Fibroblast of pulmonary artery (primary cell): ENCODE data around the gene GPSM1.

Source experiments
- DNase-seq: peaks from one replicate; pipeline ENCODE4 v3.0.0-alpha.2; 2010; ENCODE audit warnings: low read depth
- H3K4me3 ChIP-seq: replicated peaks from 2 replicates; pipeline ENCODE4 v1.5.1; 2011; ENCODE audit warnings: low read depth, mild to moderate bottlenecking, control low read depth, low read length, moderate library complexity
- TF ChIP-seq, protein P1 (sequence below): IDR thresholded peaks from 2 replicates; pipeline ENCODE4 v1.5.1; 2011; ENCODE audit warnings: mild to moderate bottlenecking, control low read depth, low read length, inconsistent platforms; ENCODE audit errors: missing control alignments

Gene GPSM1

DNA sequence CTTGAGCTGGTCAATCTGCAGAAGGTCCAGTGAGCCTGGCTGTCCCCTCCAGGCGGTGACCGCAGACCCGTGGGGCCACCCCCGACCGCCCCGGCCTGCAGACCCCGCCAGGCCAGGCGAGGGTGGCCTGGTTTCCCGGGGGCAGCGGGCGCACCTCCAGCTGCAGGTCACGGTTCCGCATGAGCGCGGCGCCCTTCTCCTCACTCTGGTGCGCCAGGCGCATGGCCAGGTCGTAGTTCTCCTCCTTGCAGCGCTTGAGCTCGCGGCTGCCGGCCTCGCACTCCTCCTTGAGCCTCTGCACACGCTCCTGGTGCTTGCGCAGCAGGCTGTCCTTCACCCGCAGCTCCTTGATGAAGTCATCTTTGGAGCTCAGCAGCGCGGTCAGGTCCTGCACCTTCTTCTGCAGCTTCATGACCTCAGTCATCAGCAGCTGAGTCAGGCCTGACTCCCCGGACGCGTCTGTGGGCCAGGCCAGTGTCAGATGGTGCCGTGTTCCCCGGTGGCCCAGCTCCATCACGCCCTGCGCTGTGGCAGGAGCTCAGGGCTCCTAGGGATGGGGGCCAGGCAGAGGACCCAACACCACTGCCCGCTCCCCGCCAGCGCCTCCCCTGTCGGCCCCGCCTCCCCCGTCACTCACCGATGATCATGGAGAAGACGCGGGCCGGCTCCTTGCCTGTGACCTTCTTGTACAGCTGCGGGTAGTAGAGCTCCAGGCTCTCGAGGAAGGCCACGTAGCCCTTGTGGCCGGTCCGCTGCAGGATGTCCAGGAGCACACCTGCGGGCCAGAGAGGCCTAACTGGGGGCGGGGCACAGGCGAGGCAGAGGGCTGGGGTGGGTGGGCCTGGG is 43.6 kb downstream of the GPSM1 start:
- H3K4me3 ChIP-seq, result no peak overlapping the region
- no peak for DNase-seq
- TF ChIP-seq, protein P1, sequence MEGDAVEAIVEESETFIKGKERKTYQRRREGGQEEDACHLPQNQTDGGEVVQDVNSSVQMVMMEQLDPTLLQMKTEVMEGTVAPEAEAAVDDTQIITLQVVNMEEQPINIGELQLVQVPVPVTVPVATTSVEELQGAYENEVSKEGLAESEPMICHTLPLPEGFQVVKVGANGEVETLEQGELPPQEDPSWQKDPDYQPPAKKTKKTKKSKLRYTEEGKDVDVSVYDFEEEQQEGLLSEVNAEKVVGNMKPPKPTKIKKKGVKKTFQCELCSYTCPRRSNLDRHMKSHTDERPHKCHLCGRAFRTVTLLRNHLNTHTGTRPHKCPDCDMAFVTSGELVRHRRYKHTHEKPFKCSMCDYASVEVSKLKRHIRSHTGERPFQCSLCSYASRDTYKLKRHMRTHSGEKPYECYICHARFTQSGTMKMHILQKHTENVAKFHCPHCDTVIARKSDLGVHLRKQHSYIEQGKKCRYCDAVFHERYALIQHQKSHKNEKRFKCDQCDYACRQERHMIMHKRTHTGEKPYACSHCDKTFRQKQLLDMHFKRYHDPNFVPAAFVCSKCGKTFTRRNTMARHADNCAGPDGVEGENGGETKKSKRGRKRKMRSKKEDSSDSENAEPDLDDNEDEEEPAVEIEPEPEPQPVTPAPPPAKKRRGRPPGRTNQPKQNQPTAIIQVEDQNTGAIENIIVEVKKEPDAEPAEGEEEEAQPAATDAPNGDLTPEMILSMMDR, result no peak

DNA sequence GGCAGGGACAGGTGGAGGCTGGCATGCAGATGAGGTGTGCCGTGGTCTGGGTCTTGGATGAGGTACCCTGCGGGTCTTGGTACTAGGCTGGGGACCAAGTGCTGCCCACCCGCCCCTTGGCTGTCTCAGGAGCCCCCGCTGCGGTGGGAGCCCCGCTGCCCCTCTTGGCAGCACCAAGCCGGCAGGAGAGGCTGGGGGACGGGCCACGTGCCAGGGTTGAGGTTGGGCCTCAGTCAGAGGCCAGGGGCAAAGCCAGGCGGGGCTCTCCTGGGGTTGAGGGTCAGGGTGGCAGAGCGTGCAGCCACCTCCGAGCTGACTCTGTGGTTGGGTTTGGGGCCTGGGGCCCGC is 44.2 kb downstream of the GPSM1 start:
- no peak for DNase-seq
- TF ChIP-seq, protein P1, result no peak
- H3K4me3 ChIP-seq, result no peak overlapping the region

DNA sequence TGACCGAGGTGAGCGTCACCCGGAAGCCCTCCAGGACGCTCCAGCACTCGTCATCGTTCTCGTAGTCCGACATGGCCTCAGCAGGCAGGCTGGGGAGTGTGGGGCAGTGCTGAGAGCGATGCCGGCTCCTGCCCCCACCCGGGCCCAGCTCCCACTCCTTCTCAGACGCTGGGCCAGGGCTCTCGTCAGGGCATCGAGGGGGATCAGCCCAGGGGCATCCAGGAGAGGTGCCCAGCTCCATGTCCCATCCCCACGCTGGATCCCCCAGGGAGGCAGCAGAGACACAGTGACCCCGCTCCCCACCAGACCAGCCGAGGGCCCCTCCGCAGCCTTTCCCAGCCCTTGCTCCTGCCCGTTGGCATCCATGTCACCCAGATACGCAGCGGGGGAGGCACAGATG is 44.7 kb downstream of the GPSM1 start:
- TF ChIP-seq, protein P1, result no peak
- H3K4me3 ChIP-seq, result no peak overlapping the region
- DNase-seq, result no peak

DNA sequence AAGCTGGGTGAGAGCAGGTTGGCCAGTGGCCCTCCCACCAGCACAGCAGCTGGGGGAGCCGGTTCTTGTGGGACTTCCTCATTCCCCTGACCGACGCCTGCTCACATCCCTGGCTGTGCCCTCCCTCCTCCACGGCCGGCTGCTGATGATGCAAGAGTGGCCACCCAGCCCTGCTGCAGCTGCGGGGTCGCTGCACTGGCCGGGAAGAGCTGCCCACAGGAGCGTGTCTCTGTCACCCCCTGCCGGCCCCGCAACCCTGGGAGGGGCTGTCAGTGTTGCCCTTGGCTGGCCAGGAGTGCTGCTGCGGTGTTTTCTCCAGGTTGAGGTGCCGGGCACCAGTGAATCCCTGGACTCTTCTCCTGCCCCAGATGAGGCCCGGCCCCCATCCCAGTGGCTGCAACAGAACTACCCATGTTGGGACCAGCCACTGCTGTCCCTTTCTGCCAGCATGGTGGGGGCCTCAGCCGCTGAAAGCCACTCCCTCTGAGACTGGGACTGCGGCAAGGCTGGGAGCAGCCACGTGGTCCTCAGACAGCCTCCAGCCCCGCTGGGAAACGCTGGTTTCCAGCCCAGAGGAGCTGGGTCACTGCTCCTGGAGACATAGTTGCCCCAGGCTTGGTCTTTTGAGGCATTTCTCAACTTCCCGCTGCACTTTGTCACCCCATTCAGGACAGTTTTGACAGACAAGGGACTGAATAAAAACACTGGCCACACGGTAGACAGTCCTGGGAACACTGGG is 45.4 kb downstream of the GPSM1 start:
- TF ChIP-seq, protein P1, result peak; percentile 13
- H3K4me3 ChIP-seq, result no peak overlapping the region
- DNase-seq, result peak; percentile 73

DNA sequence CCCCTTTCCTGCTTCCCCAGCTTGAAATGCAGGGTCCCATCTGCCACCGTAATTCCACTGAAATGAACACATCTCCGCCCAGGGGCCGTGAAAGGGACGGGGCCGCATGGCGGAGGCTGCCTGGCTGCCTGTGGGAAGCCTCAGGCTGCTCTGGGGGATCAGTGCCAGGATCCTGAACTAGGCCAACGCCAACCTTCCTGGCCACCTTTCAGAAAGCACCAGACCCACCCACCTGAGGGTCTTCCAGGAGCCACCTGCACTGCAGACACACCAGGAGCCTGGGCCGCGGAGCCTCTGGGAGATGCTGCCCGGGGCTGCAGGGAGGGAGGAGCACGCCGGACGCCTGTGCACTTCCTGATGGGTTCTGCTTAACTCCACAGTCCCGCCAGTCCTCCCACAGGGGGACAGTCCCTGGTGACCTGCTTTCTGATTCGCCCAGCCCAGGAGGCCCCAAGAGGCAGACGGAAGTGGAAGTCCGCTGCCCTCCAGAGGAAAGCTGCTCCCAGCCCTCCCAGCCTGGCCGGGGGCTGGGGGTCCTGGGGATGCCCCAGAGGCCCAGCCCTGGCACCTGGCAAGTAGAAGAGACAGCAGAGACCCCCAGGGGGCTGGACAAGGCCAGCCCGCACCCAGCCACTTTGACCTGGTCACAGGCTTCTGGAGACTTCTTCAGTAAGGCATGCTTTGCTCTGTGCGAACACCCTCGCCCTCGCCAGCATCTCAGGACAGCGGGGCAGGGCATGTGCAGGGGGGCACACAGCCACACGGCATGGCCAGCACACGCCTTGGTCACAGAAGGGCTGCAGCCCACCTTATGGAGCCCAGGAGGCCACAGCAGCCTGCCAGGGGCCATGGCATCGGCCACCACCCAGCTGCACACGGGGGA is 46.2 kb downstream of the GPSM1 start, which contains the start of gene CARD9:
CARD9 (minus strand) TSS at position 370 of the 883 bp plus-strand sequence. CDS start 1,591 bp downstream, outside the sequence.
- no peak within 1 kb of the TSS for H3K4me3 ChIP-seq
- TF ChIP-seq, protein P1, result no peak
- no peak for DNase-seq

DNA sequence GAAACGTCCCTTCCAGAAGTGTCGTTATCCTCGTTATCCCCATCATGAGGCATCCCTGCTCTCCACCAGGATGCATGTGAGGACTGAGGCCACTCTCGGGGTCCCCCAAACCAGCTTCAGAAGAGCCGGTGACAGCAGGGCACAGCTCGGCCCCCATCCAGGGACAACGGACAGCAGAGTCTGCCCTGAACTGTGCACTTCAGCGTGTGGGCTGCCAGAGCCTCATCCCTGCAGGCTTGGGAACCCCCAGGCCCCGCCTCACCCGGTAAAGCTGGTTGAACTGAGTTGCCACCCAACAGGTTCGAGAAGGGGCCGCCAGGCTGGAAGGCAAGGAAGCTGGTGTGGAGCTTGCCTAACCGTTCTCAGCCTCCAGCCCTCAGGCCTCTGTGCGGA is 46.8 kb downstream of the GPSM1 start:
- H3K4me3 ChIP-seq, result no peak overlapping the region
- TF ChIP-seq, protein P1, result no peak

More for the DNA sequence above, 46.8 kb downstream of the GPSM1 start:
- DNase-seq, result no peak
